H1 (cell line): ENCODE data around the gene B4GAT1. TPM values are rescaled to one million over a fixed set of nuclear protein-coding genes. Genes with fewer than 3 reads are reported as not detected.

Source experiments
- CTCF ChIA-PET: fragments of 300-600 bp; sonication (Branson Sonifier 250); formaldehyde crosslinking; loops from one replicate; lab custom pipeline; 2021; ENCODE audit not compliant: partially characterized antibody; lab: Charles Lee
- POLR2A ChIA-PET: fragments of 300-600 bp; sonication (Branson Sonifier 250); formaldehyde crosslinking; loops from one replicate; lab custom pipeline; 2021; ENCODE audit warnings: inconsistent platforms; ENCODE audit not compliant: partially characterized antibody; lab: Charles Lee
- DNase-seq, 2 experiments: peaks; one replicate each; pipeline versions ENCODE4 v3.0.0 to v3.0.0-alpha.2; 2010 to 2022; ENCODE audit warnings: low spot score in 2 of 2, low read depth in 1 of 2, mixed read lengths in 1 of 2
- FAIRE-seq: peaks from 2 replicates; lab custom pipeline; 2011; peaks lifted over from hg19 to GRCh38; lab: Jason Lieb, UNC
- H2AFZ ChIP-seq: 2 replicates; pipeline ENCODE4 v1.8.1; 2012; ENCODE audit warnings: low read length, inconsistent platforms
- H2AK5ac ChIP-seq: 2 replicates; pipeline ENCODE4 v1.6.1; 2013; ENCODE audit warnings: low read depth, low read length
- H2BK120ac ChIP-seq: replicated peaks from 2 replicates; pipeline ENCODE3; 2013; ENCODE audit warnings: low read depth, low read length, inconsistent platforms
- H2BK12ac ChIP-seq: 2 replicates; pipeline ENCODE4 v1.6.1; 2013; ENCODE audit warnings: low read depth, low read length
- H2BK15ac ChIP-seq: 2 replicates; pipeline ENCODE4 v1.6.1; 2013; ENCODE audit warnings: low read length
- H2BK20ac ChIP-seq: 2 replicates; pipeline ENCODE4 v1.6.1; 2013; ENCODE audit warnings: low read length
- H2BK5ac ChIP-seq: 2 replicates; pipeline ENCODE4 v1.6.1; 2013; ENCODE audit warnings: low read depth, low read length
- H3K14ac ChIP-seq: 2 replicates; pipeline ENCODE4 v1.6.1; 2013; ENCODE audit warnings: inconsistent platforms; ENCODE audit not compliant: insufficient read length
- H3K18ac ChIP-seq: 2 replicates; pipeline ENCODE4 v1.6.1; 2013; ENCODE audit warnings: low read length; ENCODE audit errors: extremely low read depth
- H3K23ac ChIP-seq: 2 replicates; pipeline ENCODE4 v1.6.1; 2013; ENCODE audit warnings: inconsistent platforms; ENCODE audit not compliant: insufficient read length
- H3K23me2 ChIP-seq: 2 replicates; pipeline ENCODE4 v1.6.1; 2013; ENCODE audit warnings: low read depth, low read length
- H3K27ac ChIP-seq: 2 replicates; pipeline ENCODE4 v1.6.1; 2011; ENCODE audit warnings: low read depth, low read length, inconsistent platforms
- H3K27me3 ChIP-seq, 4 experiments: replicated peaks in 1 of 4; 1 replicate in 1 of 4; 2 replicates in 3 of 4; pipeline versions ENCODE4 v1.6.1 to v1.8.1; 2011 to 2013; ENCODE audit warnings: low read length in 3 of 4, mild to moderate bottlenecking in 3 of 4, inconsistent platforms in 2 of 4, mixed read lengths in 2 of 4, moderate library complexity in 1 of 4; ENCODE audit not compliant: control insufficient read depth in 3 of 4, insufficient read depth in 3 of 4; ENCODE audit errors: extremely low read depth in 1 of 4
- H3K36me3 ChIP-seq, 4 experiments: 2 replicates each; pipeline versions ENCODE4 v1.6.1 to v1.8.1; 2011 to 2013; ENCODE audit warnings: mild to moderate bottlenecking in 4 of 4, low read length in 3 of 4, moderate library complexity in 2 of 4, control low read depth in 1 of 4, inconsistent platforms in 1 of 4; ENCODE audit not compliant: insufficient read depth in 4 of 4, control insufficient read depth in 2 of 4
- H3K4ac ChIP-seq: replicated peaks from 2 replicates; pipeline ENCODE3; 2013; ENCODE audit warnings: low read length, low read depth, mixed read lengths, inconsistent platforms; ENCODE audit not compliant: insufficient read length
- H3K4me1 ChIP-seq, 4 experiments: replicated peaks in 1 of 4; 1 replicate in 1 of 4; 2 replicates in 3 of 4; pipeline versions ENCODE4 v1.6.1 to v1.8.1; 2011 to 2013; ENCODE audit warnings: low read length in 3 of 4, inconsistent platforms in 2 of 4, mixed read lengths in 1 of 4; ENCODE audit not compliant: insufficient read depth in 4 of 4, control insufficient read depth in 3 of 4
- H3K4me2 ChIP-seq, 2 experiments: 2 replicates each; pipeline versions ENCODE4 v1.6.1 to v1.8.1; 2011 to 2013; ENCODE audit warnings: low read depth in 2 of 2, low read length in 2 of 2, control low read depth in 1 of 2, inconsistent platforms in 1 of 2, mild to moderate bottlenecking in 1 of 2; ENCODE audit not compliant: insufficient read depth in 1 of 2
- H3K4me3 ChIP-seq, 4 experiments: fragments of 200-600, 300-600 bp in 1 of 4; sonication (generic), shearing (Covaris generic), sonication (Bioruptor Twin) in 1 of 4; 2 replicates each; pipeline versions ENCODE4 v1.5.1 to v1.8.1; 2011 to 2016; ENCODE audit warnings: low read length in 4 of 4, low read depth in 3 of 4, control low read depth in 2 of 4, inconsistent platforms in 2 of 4, mild to moderate bottlenecking in 2 of 4, mixed read lengths in 1 of 4, moderate library complexity in 1 of 4; ENCODE audit not compliant: insufficient read depth in 2 of 4; ENCODE audit errors: extremely low read depth in 1 of 4
- H3K56ac ChIP-seq: replicated peaks from 2 replicates; pipeline ENCODE3; 2013; ENCODE audit warnings: low read depth, mild to moderate bottlenecking, mixed read lengths, low read length, inconsistent platforms; ENCODE audit not compliant: insufficient read length
- H3K79me1 ChIP-seq: 2 replicates; pipeline ENCODE4 v1.6.1; 2013; ENCODE audit warnings: low read depth, low read length, control low read depth
- H3K79me2 ChIP-seq, 2 experiments: 2 replicates each; pipeline versions ENCODE4 v1.6.1 to v1.8.1; 2012 to 2013; ENCODE audit warnings: low read length in 2 of 2, mild to moderate bottlenecking in 2 of 2, inconsistent platforms in 1 of 2; ENCODE audit not compliant: insufficient read depth in 2 of 2, control insufficient read depth in 1 of 2
- H3K9ac ChIP-seq, 4 experiments: replicated peaks in 1 of 4; 1 replicate in 1 of 4; 2 replicates in 3 of 4; pipeline versions ENCODE4 v1.6.1 to v1.8.1; 2011 to 2013; ENCODE audit warnings: low read depth in 3 of 4, low read length in 3 of 4, control low read depth in 2 of 4, mild to moderate bottlenecking in 2 of 4, moderate library complexity in 2 of 4, inconsistent platforms in 1 of 4; ENCODE audit errors: extremely low read depth in 1 of 4
- H3K9me3 ChIP-seq, 2 experiments: 2 replicates each; pipeline versions ENCODE4 v1.6.1 to v1.8.1; 2012 to 2013; ENCODE audit warnings: mild to moderate bottlenecking in 2 of 2, moderate library complexity in 2 of 2, control low read depth in 1 of 2, inconsistent platforms in 1 of 2, low read depth in 1 of 2, low read length in 1 of 2, mixed read lengths in 1 of 2; ENCODE audit not compliant: insufficient read depth in 2 of 2
- H4K20me1 ChIP-seq, 2 experiments: replicated peaks in 1 of 2; 2 replicates each; pipeline versions ENCODE3 to v1.8.1; 2011 to 2013; ENCODE audit warnings: inconsistent platforms in 2 of 2, low read length in 2 of 2, mild to moderate bottlenecking in 1 of 2; ENCODE audit not compliant: insufficient read depth in 2 of 2, control insufficient read depth in 1 of 2
- H4K5ac ChIP-seq: 2 replicates; pipeline ENCODE4 v1.6.1; 2013; ENCODE audit warnings: low read length, low read depth, mixed read lengths, inconsistent platforms; ENCODE audit not compliant: insufficient read length
- H4K8ac ChIP-seq: 2 replicates; pipeline ENCODE4 v1.8.0; 2013; ENCODE audit warnings: mild to moderate bottlenecking, moderate library complexity, low read length, inconsistent platforms; ENCODE audit not compliant: insufficient read depth; ENCODE audit errors: extremely low read depth
- H4K91ac ChIP-seq: replicated peaks from 2 replicates; pipeline ENCODE3; 2013; ENCODE audit warnings: low read length, mixed read lengths, inconsistent platforms; ENCODE audit not compliant: insufficient read length
- CBX5 ChIP-seq: fragments of 300-800, 300-1000 bp; sonication (generic); IDR thresholded peaks from 2 replicates; pipeline ENCODE4 v1.7.1; 2016; ENCODE audit warnings: antibody characterized with exemption, low read length, low read depth
- CHD1 ChIP-seq: IDR thresholded peaks from 2 replicates; pipeline ENCODE4 v1.6.1; 2012; ENCODE audit warnings: low read depth, low read length, improper control_type of control experiment
- CHD2 ChIP-seq: IDR thresholded peaks from 2 replicates; pipeline ENCODE4 v1.6.1; 2012; ENCODE audit warnings: low read length, improper control_type of control experiment
- FOSL1 ChIP-seq: IDR thresholded peaks from 2 replicates; pipeline ENCODE4 v1.6.1; 2011; ENCODE audit warnings: mild to moderate bottlenecking, low read depth, low read length, moderate library complexity; ENCODE audit not compliant: insufficient read depth
- GABPA ChIP-seq: IDR thresholded peaks from 2 replicates; pipeline ENCODE4 v1.6.1; 2011; ENCODE audit warnings: mild to moderate bottlenecking, low read length, moderate library complexity, borderline replicate concordance; ENCODE audit not compliant: insufficient read depth
- MAFK ChIP-seq: IDR thresholded peaks from 2 replicates; pipeline ENCODE4 v1.6.1; 2012; ENCODE audit warnings: low read depth, mild to moderate bottlenecking, improper control_type of control experiment, low read length
- POLR2A ChIP-seq, 2 experiments: IDR thresholded peaks; 1 replicate in 1 of 2; 2 replicates in 1 of 2; pipeline ENCODE4 v1.6.1; 2011; ENCODE audit warnings: low read depth in 2 of 2, low read length in 2 of 2, mild to moderate bottlenecking in 2 of 2; ENCODE audit errors: control extremely low read depth in 1 of 2
- POLR2AphosphoS5 ChIP-seq: IDR thresholded peaks from 2 replicates; pipeline ENCODE4 v1.6.1; 2011; ENCODE audit warnings: low read depth, low read length
- POU5F1 ChIP-seq: IDR thresholded peaks from 2 replicates; pipeline ENCODE4 v1.6.1; 2011; ENCODE audit warnings: low read depth, mild to moderate bottlenecking, low read length, moderate library complexity
- SRF ChIP-seq: IDR thresholded peaks from 2 replicates; pipeline ENCODE4 v1.6.1; 2011; ENCODE audit warnings: mild to moderate bottlenecking, low read depth, low read length, moderate library complexity
- YY1 ChIP-seq: IDR thresholded peaks from 2 replicates; pipeline ENCODE4 v1.6.1; 2011; ENCODE audit warnings: low read depth, mild to moderate bottlenecking, low read length
- WGBS, 2 experiments: shearing (Covaris generic) in 1 of 2; methylation state at CpG; one replicate each; pipeline versions ENCODE4 v1.1.6 to v1.1.7; 2013 to 2015; ENCODE audit warnings: low lambda C conversion rate in 2 of 2, mixed read lengths in 2 of 2, inconsistent platforms in 1 of 2, low coverage in 1 of 2, missing lambda C conversion rate in 1 of 2; ENCODE audit not compliant: insufficient replicate concordance in 2 of 2, insufficient coverage in 1 of 2, insufficient read length in 1 of 2; ENCODE audit errors: extremely low coverage in 1 of 2, missing lambda C conversion rate in 1 of 2; 5-methylcytosine and 5-hydroxymethylcytosine counted together
- polyA plus RNA-seq, 7 experiments: library from polyadenylated mRNA; depleted of rRNA in 3 of 7; stranded (reverse) in 5 of 7; unstranded in 2 of 7; fragments of >200 nt in 5 of 7; fragments of 200-250 nt in 2 of 7; gene quantifications; 1 replicate in 5 of 7; 2 replicates in 1 of 7; 4 replicates in 1 of 7; pipeline versions ENCODE4 v1.2.1 to v1.2.3, GENCODE V29; 2011 to 2013; ENCODE audit warnings: missing spikeins in 2 of 7, mixed read lengths in 2 of 7
- total RNA-seq: library from RNA; stranded (reverse); fragmentation: NEBNext Ultra II Directional; extraction: Animal tissue kit (Norgen Biotek cat#: 25700); gene quantifications from 2 replicates; pipeline ENCODE4 v1.2.1, GENCODE V29; 2021
- TF ChIP-seq, protein P1 (sequence below): IDR thresholded peaks from 2 replicates; pipeline ENCODE4 v1.6.1; 2011; ENCODE audit warnings: low read depth, mild to moderate bottlenecking, low read length; ENCODE audit not compliant: insufficient read depth

Gene B4GAT1
- total and polyA plus RNA-seq, 2 of the 8 experiments (the other 6 are each of a cell fraction or from before 2014, with no cell fraction given): 22.2 to 27.8 TPM

DNA sequence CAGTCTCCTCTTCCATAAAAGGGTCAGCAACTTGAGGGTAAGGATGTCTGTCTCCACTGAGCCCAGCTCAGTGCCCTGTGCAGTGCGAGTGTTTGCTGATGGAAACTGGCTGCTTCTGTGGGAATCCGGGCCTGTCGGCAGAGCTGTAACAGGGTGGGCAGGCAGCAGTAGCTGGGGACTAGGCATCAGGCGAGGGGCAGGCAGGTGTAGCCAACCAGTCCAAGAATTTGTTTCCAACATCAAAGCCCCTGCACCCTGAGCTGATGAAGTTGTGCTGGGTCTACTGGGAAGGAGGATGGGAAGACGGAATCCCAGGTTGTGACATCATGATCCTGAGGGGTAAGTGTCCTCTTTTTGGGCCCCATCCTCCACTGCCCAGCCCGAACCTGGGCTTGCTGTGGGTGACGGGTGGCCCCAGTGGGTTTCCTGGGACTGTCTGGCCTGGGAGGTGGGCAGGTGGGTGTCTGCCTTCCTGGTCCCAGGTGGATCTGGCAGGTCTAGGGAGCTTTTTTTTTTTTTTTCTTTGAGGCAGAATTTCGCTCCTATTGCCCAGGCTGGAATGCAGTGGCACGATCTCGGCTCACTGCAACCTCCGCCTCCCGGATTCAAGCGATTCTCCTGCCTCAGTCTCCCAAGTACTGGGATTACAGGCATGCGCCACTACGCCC lies 13.1 kb upstream of the B4GAT1 start:
- no peak for TF ChIP-seq MAFK
- no peak for TF ChIP-seq YY1
- TF ChIP-seq FOSL1: no peak
- TF ChIP-seq CBX5: no peak
- TF ChIP-seq CHD1: no peak
- peak; percentile 65 for TF ChIP-seq POLR2AphosphoS5
- TF ChIP-seq POLR2A (IDR thresholded peaks at IDR 0.05; ENCODE audit: control extremely low read depth in 1 of 2, low read depth in 2 of 2, low read length in 2 of 2): peak in 1 of 2 experiments; percentile 17; a peak in 1 of 3 replicates
- no peak for TF ChIP-seq GABPA
- TF ChIP-seq SRF: no peak
- TF ChIP-seq POU5F1: no peak
- no peak for TF ChIP-seq CHD2
- TF ChIP-seq, protein P1, sequence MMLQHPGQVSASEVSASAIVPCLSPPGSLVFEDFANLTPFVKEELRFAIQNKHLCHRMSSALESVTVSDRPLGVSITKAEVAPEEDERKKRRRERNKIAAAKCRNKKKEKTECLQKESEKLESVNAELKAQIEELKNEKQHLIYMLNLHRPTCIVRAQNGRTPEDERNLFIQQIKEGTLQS: no peak
- Histone ChIP-seq H3K4me1 (peaks cover 0 to 3% (median 0%) of the 10 kb centered on the region in 4 experiments; a peak in 1 of 7 replicates), H2BK15ac (no peak overlapping the region), H4K8ac (no peak overlapping the region), H3K4me2 (no peak overlapping the region), H3K9me3 (no peaks in the 10 kb centered on the region), H3K79me1 (no peaks in the 10 kb centered on the region), H2BK12ac (no peak overlapping the region), H3K9ac (no peak overlapping the region), H2AFZ (no peak overlapping the region), H3K14ac (no peak overlapping the region), H3K79me2 (no peaks in the 10 kb centered on the region), H3K18ac (no peak overlapping the region), H3K27ac (no peak overlapping the region), H3K27me3 (no peaks in the 10 kb centered on the region), H2AK5ac (no peak overlapping the region), H4K91ac (no peak overlapping the region), H3K23ac (no peak overlapping the region), H4K20me1 (peaks cover 0 to 11% of the 10 kb centered on the region in 2 experiments), H2BK5ac (no peak overlapping the region; the same call in 1 of the 2 replicates), H3K4ac (no peak overlapping the region), H3K23me2 (no peaks in the 10 kb centered on the region), H2BK120ac (no peak overlapping the region), H3K4me3 (no peak overlapping the region), H4K5ac (no peak overlapping the region), H3K36me3 (peaks cover 10 to 26% (median 22%) of the 10 kb centered on the region in 4 experiments), H3K56ac (no peak overlapping the region), H2BK20ac (no peak overlapping the region)
- FAIRE-seq: no peak
- 94% methylated on average over 11 of the region's 15 CpGs; no CpG with 5 or more reads in 1 of the 2 experiments for WGBS, 2 experiments
- POLR2A ChIA-PET: interaction anchor here (0.7 to 28.7 kb wide), 11 partner anchors 8 to 339 kb away, joined by 3 to 487 read pairs (median 6); partner anchors contain the start of genes B4GAT1, BRMS1, RAB1B and RIN1
- DNase-seq: no peak
- CTCF ChIA-PET: interaction anchor here (0.6 to 3.0 kb wide), 5 partner anchors 11 to 49 kb away, joined by 3 to 14 read pairs (median 5); partner anchors contain the start of genes B4GAT1 and SLC29A2
